HepG2 (cell line): ENCODE measurements around the gene WIPF2. TPM values are rescaled to one million over a fixed set of nuclear protein-coding genes. Genes with fewer than 3 reads are reported as not detected.

ENCODE experiments used
- CHD2 ChIP-seq: IDR thresholded peaks from 2 replicates; pipeline ENCODE4 v1.6.1; 2011; ENCODE audit warnings: low read depth, low read length, improper control_type of control experiment
- E2F1 ChIP-seq: sonication (generic); formaldehyde crosslinking; IDR thresholded peaks from 2 replicates; pipeline ENCODE4 v1.5.0; 2020; ENCODE audit warnings: missing genetic modification reagents
- HOXD1 ChIP-seq: sonication (generic); formaldehyde crosslinking; IDR thresholded peaks from 2 replicates; pipeline ENCODE4 v1.5.0; 2020; ENCODE audit warnings: missing genetic modification reagents
- KDM3A ChIP-seq: IDR thresholded peaks from 2 replicates; pipeline ENCODE4 v1.6.1; 2018; ENCODE audit warnings: low read depth, missing compliant biosample characterization
- KLF11 ChIP-seq: IDR thresholded peaks from 2 replicates; pipeline ENCODE4 v1.6.1; 2016; ENCODE audit warnings: missing compliant biosample characterization
- KLF9 ChIP-seq: IDR thresholded peaks from 2 replicates; pipeline ENCODE4 v1.6.1; 2016; ENCODE audit warnings: low read depth
- PATZ1 ChIP-seq: sonication (generic); formaldehyde crosslinking; IDR thresholded peaks from 2 replicates; pipeline ENCODE4 v1.4.0; 2020; ENCODE audit warnings: missing genetic modification reagents
- PCBP1 ChIP-seq: fragments of 200-400 bp; formaldehyde crosslinking; IDR thresholded peaks from 2 replicates; pipeline ENCODE4 v1.6.1; 2017; ENCODE audit warnings: mild to moderate bottlenecking, low read depth, low read length, borderline replicate concordance
- PRMT3 ChIP-seq: sonication (generic); formaldehyde crosslinking; IDR thresholded peaks from 2 replicates; pipeline ENCODE4 v1.8.1; 2022; ENCODE audit warnings: low read depth, mild to moderate bottlenecking, moderate library complexity, missing genetic modification reagents, borderline replicate concordance
- SNRNP70 ChIP-seq: fragments of 200-400 bp; formaldehyde crosslinking; IDR thresholded peaks from 2 replicates; pipeline ENCODE4 v1.6.1; 2017; ENCODE audit warnings: mild to moderate bottlenecking, low read depth, low read length, moderate library complexity
- TERF1 ChIP-seq: sonication (generic); formaldehyde crosslinking; IDR thresholded peaks from 2 replicates; pipeline ENCODE4 v1.8.0; 2022; ENCODE audit warnings: mild to moderate bottlenecking, missing genetic modification reagents, moderate library complexity
- TGIF2 ChIP-seq: IDR thresholded peaks from 2 replicates; pipeline ENCODE4 v1.6.1; 2016; ENCODE audit warnings: control low read depth, missing compliant biosample characterization
- ZBED4 ChIP-seq: sonication (generic); formaldehyde crosslinking; IDR thresholded peaks from 2 replicates; pipeline ENCODE4 v1.4.0; 2020; ENCODE audit warnings: missing genetic modification reagents, borderline replicate concordance
- ZFP36L2 ChIP-seq: sonication (generic); formaldehyde crosslinking; IDR thresholded peaks from 2 replicates; pipeline ENCODE4 v1.4.0; 2020; ENCODE audit warnings: missing genetic modification reagents
- ZNF225 ChIP-seq: sonication (generic); formaldehyde crosslinking; IDR thresholded peaks from 2 replicates; pipeline ENCODE4 v1.4.0; 2020; ENCODE audit warnings: mild to moderate bottlenecking, missing genetic modification reagents
- ZNF232 ChIP-seq: sonication (generic); formaldehyde crosslinking; IDR thresholded peaks from 2 replicates; pipeline ENCODE4 v1.4.0; 2020; ENCODE audit warnings: missing genetic modification reagents, borderline replicate concordance
- ZNF414 ChIP-seq: sonication (generic); formaldehyde crosslinking; IDR thresholded peaks from 2 replicates; pipeline ENCODE4 v1.5.0; 2020; ENCODE audit warnings: missing genetic modification reagents
- ZNF432 ChIP-seq: sonication (generic); formaldehyde crosslinking; IDR thresholded peaks from 2 replicates; pipeline ENCODE4 v1.5.0; 2020; ENCODE audit warnings: missing genetic modification reagents, mild to moderate bottlenecking, borderline replicate concordance
- ZNF772 ChIP-seq: sonication (generic); formaldehyde crosslinking; IDR thresholded peaks from 2 replicates; pipeline ENCODE4 v1.5.0; 2020; ENCODE audit warnings: mild to moderate bottlenecking, missing genetic modification reagents
- ZNF780A ChIP-seq: sonication (generic); formaldehyde crosslinking; IDR thresholded peaks from 2 replicates; pipeline ENCODE4 v1.8.0; 2022; ENCODE audit warnings: mild to moderate bottlenecking, missing genetic modification reagents, moderate library complexity
- polyA plus RNA-seq, 8 experiments: library from polyadenylated mRNA; depleted of rRNA in 3 of 8; stranded (reverse) in 7 of 8; unstranded in 1 of 8; fragments of >200 nt; fragmentation: Illumina TruSeq in 4 of 8; extraction: Trizol in 4 of 8; gene quantifications; 2 replicates each; pipeline versions ENCODE4 v1.2.1 to v1.2.3, GENCODE V29; 2011 to 2016; ENCODE audit warnings: low read depth in 4 of 8, missing spikeins in 1 of 8, mixed read lengths in 1 of 8; ENCODE audit not compliant: insufficient read depth in 1 of 8
- total RNA-seq, 5 experiments: library from RNA; depleted of rRNA; stranded (reverse); fragments of >200 nt; fragmentation: Illumina TruSeq; extraction: Trizol; gene quantifications; 2 replicates each; pipeline ENCODE4 v1.2.3, GENCODE V29; 2016; ENCODE audit warnings: low read depth in 1 of 5

The WIPF2 gene
- total and polyA plus RNA-seq, 2 of the 13 experiments (the other 11 are each of a cell fraction or from before 2014, with no cell fraction given): 7.2 to 10.8 TPM

- TF ChIP-seq TERF1 (CRISPR knock-in tag) (no peak), E2F1 (CRISPR knock-in tag) (no peak), KLF9 (CRISPR knock-in tag) (no peak), ZNF225 (CRISPR knock-in tag) (0 out of 2 replicates have a peak, but pooled peaks have one; percentile 34), PATZ1 (CRISPR knock-in tag) (peak; percentile 42; the same call in 1 of the 2 replicates), ZNF772 (CRISPR knock-in tag) (peak; percentile 81; the same call in 1 of the 2 replicates), SNRNP70 (no peak), ZNF232 (no peak), CHD2 (no peak), ZNF414 (peak; percentile 86), ZNF432 (no peak), KDM3A (CRISPR knock-in tag) (peak; percentile 53; the same call in 1 of the 2 replicates), PCBP1 (no peak), PRMT3 (no peak), TGIF2 (CRISPR knock-in tag) (0 out of 2 replicates have a peak, but pooled peaks have one; percentile 6), KLF11 (peak; percentile 57; the same call in 1 of the 2 replicates), ZBED4 (peak; percentile 59; the same call in 1 of the 2 replicates), HOXD1 (no peak), ZNF780A (CRISPR knock-in tag) (no peak), ZFP36L2 (CRISPR knock-in tag) (no peak)
Observed at GRCh38 chr17:40218740-40219593, at the start of gene WIPF2 (continued).
